Measurements from ENCODE around the gene POU6F1.

The POU6F1 gene

DNA sequence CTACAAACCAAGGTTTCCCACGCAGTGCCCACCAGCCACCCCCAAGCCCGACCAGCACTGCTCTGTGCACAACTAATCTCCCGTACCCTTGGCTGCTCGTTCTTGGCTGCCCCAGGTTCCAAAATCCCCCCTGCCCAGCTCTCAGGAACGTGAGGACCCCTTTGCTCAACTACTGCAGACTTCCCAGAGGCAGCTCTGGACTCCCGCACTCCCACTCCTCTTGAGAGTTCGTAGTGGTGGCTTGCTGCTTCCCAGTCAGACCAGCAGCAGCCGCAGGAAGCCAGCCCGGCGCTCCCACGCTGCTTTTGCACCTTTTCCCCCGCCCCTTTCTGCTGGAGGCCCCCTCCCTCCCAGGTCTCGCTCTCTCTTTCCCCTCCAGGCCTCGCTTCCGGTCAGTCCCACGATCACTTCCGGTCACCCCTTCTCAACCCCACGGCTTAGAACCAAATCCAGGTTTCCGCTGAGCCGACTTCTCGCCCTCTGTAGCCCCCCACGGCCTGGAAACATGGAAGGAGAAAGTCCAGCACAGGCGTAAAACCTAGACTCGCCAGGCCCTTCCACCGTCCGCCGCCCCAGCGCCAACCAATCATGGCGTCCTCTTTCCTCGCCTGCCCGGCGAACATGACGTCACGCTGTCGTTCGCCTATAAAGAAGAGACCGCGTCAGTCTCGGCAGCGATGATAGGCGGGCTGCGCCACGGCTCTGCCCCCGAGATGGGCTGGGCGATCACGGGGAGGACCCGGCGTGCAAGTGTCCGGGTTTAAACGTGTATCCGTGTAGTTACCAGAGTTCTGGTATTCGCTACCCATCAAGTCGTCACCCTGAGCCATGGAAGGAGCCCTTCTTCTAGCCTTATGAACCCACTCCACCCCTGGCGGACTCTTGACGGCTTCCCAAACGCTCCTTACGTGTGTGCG lies 45.1 kb downstream of the POU6F1 start, which contains the start of gene TFCP2:
TSS of gene TFCP2 (minus strand) at position 621 of the 917 bp plus-strand sequence. CDS start 713 bp downstream, outside the sequence.
- DNase-seq (ENCODE audit: low read depth): peak; percentile 92
- no peak for TF ChIP-seq CTCF (IDR thresholded peaks at IDR 0.05; ENCODE audit: low read depth, low read length, missing control alignments)
- in situ Hi-C loops (cut with HindIII; ENCODE audit: low sequenced_read_pairs): no loop called here
- H3K4me3 ChIP-seq (ENCODE audit: low read depth, low read length): peak within 1 kb of the TSS; percentile 57

GRCh38 chr12:51171884-51172514 lies 45.9 kb downstream of the POU6F1 start:
- no peak for TF ChIP-seq CTCF (IDR thresholded peaks at IDR 0.05; ENCODE audit: low read depth, low read length, missing control alignments)
- peak overlapping the region; percentile 57 for H3K4me3 ChIP-seq (ENCODE audit: low read depth, low read length)
- no peak for DNase-seq (ENCODE audit: low read depth)
- in situ Hi-C loops (cut with HindIII; ENCODE audit: low sequenced_read_pairs): no loop called here

- in situ Hi-C loops (cut with HindIII; ENCODE audit: low sequenced_read_pairs): no loop called here
- DNase-seq (ENCODE audit: low read depth): no peak
- TF ChIP-seq CTCF (IDR thresholded peaks at IDR 0.05; ENCODE audit: low read depth, low read length, missing control alignments): no peak
- H3K4me3 ChIP-seq (ENCODE audit: low read depth, low read length): no peak overlapping the region
These were observed 54.1 kb downstream of the POU6F1 start for GRCh38 chr12:51163795-51164194.

- DNase-seq (ENCODE audit: low read depth): no peak
- no peak overlapping the region for H3K4me3 ChIP-seq (ENCODE audit: low read depth, low read length)
- in situ Hi-C loops (cut with HindIII; ENCODE audit: low sequenced_read_pairs): no loop called here
- no peak for TF ChIP-seq CTCF (IDR thresholded peaks at IDR 0.05; ENCODE audit: low read depth, low read length, missing control alignments)
These were observed 55.6 kb downstream of the POU6F1 start for GRCh38 chr12:51162217-51162616.

DNA sequence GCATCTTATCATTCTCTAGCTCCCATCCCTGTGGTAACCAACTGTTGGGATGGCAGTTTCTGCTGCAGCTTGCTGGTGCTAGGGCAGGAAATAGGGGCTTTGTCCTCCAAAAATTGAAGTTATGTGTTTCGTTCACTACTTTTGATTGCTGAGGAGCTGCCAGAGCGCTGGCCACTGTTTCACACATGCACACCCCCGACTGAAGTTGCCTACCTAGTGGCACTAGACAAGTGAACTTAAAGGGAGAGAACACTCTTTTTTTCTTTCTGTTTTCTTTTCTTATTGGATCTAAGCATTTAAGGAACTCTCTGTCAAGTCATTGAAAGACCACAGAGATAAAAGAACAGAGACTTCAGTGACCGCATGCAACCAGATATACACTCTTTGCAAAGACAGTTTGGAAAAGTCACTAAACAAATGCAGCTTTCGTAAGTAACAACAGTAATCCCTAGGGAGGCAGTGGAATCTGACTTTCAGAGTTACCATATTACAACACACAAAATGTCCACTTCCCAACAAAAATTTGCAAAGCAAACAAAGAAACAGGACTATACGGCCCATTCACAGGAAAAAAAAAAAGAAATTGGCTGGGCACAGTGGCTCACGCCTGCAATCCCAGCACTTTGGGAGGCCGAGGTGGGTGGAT lies 56.9 kb downstream of the POU6F1 start:
- H3K4me3 ChIP-seq (ENCODE audit: low read depth, low read length): no peak overlapping the region
- TF ChIP-seq CTCF (IDR thresholded peaks at IDR 0.05; ENCODE audit: low read depth, low read length, missing control alignments): no peak
- in situ Hi-C loops (cut with HindIII; ENCODE audit: low sequenced_read_pairs): no loop called here
- DNase-seq (ENCODE audit: low read depth): no peak

DNA sequence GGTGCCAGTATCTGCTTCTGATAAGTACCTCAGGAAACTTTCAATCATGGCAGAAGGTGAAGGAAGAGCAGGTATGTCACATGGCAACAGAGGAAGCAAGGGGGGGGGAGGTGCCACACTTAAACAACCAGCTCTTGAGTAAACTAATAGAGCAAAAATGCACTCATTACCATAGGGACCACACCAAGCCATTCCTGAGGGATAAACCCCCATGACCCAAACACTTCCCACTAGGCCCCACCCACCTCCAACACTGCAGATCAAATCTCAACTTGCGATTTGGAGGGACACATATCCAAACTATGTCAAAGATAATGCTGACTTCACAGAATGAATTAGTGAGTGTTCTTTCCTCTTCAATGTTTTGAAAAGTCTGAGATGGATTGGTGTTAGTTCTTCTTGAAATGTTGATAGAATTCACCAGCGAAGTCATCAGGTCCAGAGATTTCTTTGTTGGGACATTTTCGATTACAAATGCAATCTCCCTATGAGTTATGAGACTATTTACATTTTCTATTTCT lies 61.6 kb downstream of the POU6F1 start:
- no peak for DNase-seq (ENCODE audit: low read depth)
- in situ Hi-C loops (cut with HindIII; ENCODE audit: low sequenced_read_pairs): no loop called here

More for the DNA sequence above, 61.6 kb downstream of the POU6F1 start:
- no peak for TF ChIP-seq CTCF (IDR thresholded peaks at IDR 0.05; ENCODE audit: low read depth, low read length, missing control alignments)
- no peak overlapping the region for H3K4me3 ChIP-seq (ENCODE audit: low read depth, low read length)
